Measurements from ENCODE around the gene SRSF11. TPM values are rescaled to one million over a fixed set of nuclear protein-coding genes. Genes with fewer than 3 reads are reported as not detected.
A peak's percentile ranks its signal among the peaks of the same experiment; 100 is the strongest.

Gene SRSF11
- polyA plus RNA-seq, 1 experiment, result 229 TPM

DNA sequence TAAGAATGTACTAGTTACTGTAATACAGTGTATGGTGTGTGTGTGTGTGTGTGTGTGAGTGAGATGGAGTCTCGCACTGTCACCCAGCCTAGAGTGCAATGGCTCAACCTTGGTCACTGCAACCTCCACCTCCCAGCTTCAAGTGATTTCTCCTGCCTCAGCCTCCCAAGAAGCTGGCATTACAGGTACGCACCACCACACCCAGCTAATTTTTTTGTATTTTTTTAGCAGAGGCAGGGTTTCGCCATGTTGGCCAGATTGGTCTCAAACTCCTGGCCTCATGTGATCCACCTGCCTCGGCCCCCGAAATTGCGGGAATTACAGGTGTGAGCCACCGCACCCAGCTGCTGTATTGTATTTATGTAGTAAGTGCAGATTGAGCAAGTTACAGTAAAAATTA is 12.9 kb upstream of the SRSF11 start:
- no peaks in the 10 kb centered on the region; the same call in 1 of the 2 replicates for H3K36me3 ChIP-seq (ENCODE audit: control insufficient read depth, insufficient read depth, low read length)
- no peak for DNase-seq (ENCODE audit: low read depth)
- H3K27me3 ChIP-seq (ENCODE audit: control insufficient read depth, insufficient read depth, low read length), result no peaks in the 10 kb centered on the region
- ChIA-PET POLR2A (no interaction called here), CTCF (interaction anchor here (0.9 kb wide), 1 partner anchor 13 kb away, joined by 3 read pairs; the partner anchor contains the start of gene SRSF11)
- H3K4me3 ChIP-seq (ENCODE audit: low read depth, low read length), result no peak overlapping the region
- TF ChIP-seq CTCF (IDR thresholded peaks at IDR 0.05; ENCODE audit: insufficient read depth, low read depth, low read length), result no peak

GRCh38 chr1:70210820-70211219 is 10.4 kb upstream of the SRSF11 start:
- Histone ChIP-seq H3K36me3 (ENCODE audit: control insufficient read depth, insufficient read depth, low read length) (no peaks in the 10 kb centered on the region; the same call in 1 of the 2 replicates), H3K4me3 (ENCODE audit: low read depth, low read length) (no peak overlapping the region), H3K27me3 (ENCODE audit: control insufficient read depth, insufficient read depth, low read length) (no peaks in the 10 kb centered on the region)
- ChIA-PET POLR2A (no interaction called here), CTCF (interaction anchor here (0.6 kb wide), 2 partner anchors 11 to 87 kb away, joined by 3 to 4 read pairs; partner anchors contain the start of gene SRSF11)
- no peak for TF ChIP-seq CTCF (IDR thresholded peaks at IDR 0.05; ENCODE audit: insufficient read depth, low read depth, low read length)
- DNase-seq (ENCODE audit: low read depth), result no peak

DNA sequence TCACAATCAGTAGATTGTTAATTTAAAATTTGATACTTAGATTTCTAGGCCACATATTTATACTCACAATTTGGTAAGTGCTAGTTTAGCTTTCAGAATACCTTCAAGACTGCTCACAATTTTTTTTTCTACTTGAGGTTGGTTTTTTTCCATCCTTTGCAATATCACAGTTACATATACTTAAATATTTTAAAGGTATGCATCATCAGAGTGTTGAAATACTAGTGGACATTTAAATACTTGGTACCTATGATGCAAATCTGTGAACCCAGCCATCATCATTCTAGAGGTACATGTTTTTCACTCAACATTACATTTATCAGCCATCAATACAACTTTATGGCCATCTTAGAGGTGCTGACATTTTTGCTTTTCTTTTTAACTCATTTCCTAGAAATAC is 9.6 kb upstream of the SRSF11 start:
- Histone ChIP-seq H3K4me3 (ENCODE audit: low read depth, low read length) (no peak overlapping the region), H3K36me3 (ENCODE audit: control insufficient read depth, insufficient read depth, low read length) (no peaks in the 10 kb centered on the region; the same call in 1 of the 2 replicates), H3K27me3 (ENCODE audit: control insufficient read depth, insufficient read depth, low read length) (no peaks in the 10 kb centered on the region)
- CTCF ChIA-PET, result interaction anchor here (0.6 kb wide), 1 partner anchor 10 kb away, joined by 3 read pairs; the partner anchor contains the start of gene SRSF11
- no peak for TF ChIP-seq CTCF (IDR thresholded peaks at IDR 0.05; ENCODE audit: insufficient read depth, low read depth, low read length)
- DNase-seq (ENCODE audit: low read depth), result no peak
- POLR2A ChIA-PET, result no interaction called here

GRCh38 chr1:70220015-70220414 is 1.2 kb upstream of the SRSF11 start:
- POLR2A ChIA-PET, result no interaction called here
- TF ChIP-seq CTCF (IDR thresholded peaks at IDR 0.05; ENCODE audit: insufficient read depth, low read depth, low read length), result no peak
- Histone ChIP-seq H3K4me3 (ENCODE audit: low read depth, low read length) (no peak overlapping the region), H3K36me3 (ENCODE audit: control insufficient read depth, insufficient read depth, low read length) (peaks cover 3% of the 10 kb centered on the region; the same call in 1 of the 2 replicates), H3K27me3 (ENCODE audit: control insufficient read depth, insufficient read depth, low read length) (no peaks in the 10 kb centered on the region)
- CTCF ChIA-PET, result no interaction called here
- no peak for DNase-seq (ENCODE audit: low read depth)

- ChIA-PET CTCF (interaction anchor here (0.6 to 1.3 kb wide), 2 partner anchors 12 to 94 kb away, joined by 3 to 5 read pairs; no protein-coding TSS in a partner anchor), POLR2A (interaction anchor here (0.6 kb wide), 1 partner anchor 13 kb away, joined by 5 read pairs; no protein-coding TSS in a partner anchor)
- Histone ChIP-seq H3K27me3 (ENCODE audit: control insufficient read depth, insufficient read depth, low read length) (no peaks in the 10 kb centered on the region), H3K4me3 (ENCODE audit: low read depth, low read length) (peak overlapping the region; percentile 54), H3K36me3 (ENCODE audit: control insufficient read depth, insufficient read depth, low read length) (peaks cover 3% of the 10 kb centered on the region; the same call in 1 of the 2 replicates)
- DNase-seq (ENCODE audit: low read depth), result no peak
- TF ChIP-seq CTCF (IDR thresholded peaks at IDR 0.05; ENCODE audit: insufficient read depth, low read depth, low read length), result no peak
Observed at GRCh38 chr1:70220517-70221237, 503 bp upstream of the SRSF11 start.
